ENCODE results near the gene FXYD7.
"Not testable (repeated sequence)": the region's sequence is repeated elsewhere in the genome, so short reads cannot be mapped to it uniquely, and the experiment has no call there.

Gene FXYD7

GRCh38 chr19:35167251-35168119 lies 24.4 kb downstream of the FXYD7 start:
- DNase-seq: no peak

- DNase-seq: no peak
Observed at GRCh38 chr19:35168196-35168595, 25.1 kb downstream of the FXYD7 start.

- no peak for DNase-seq
Observed at GRCh38 chr19:35169221-35169995, 26.4 kb downstream of the FXYD7 start.

GRCh38 chr19:35170359-35171061 lies 27.5 kb downstream of the FXYD7 start:
- no peak for DNase-seq

GRCh38 chr19:35171730-35172129 lies 28.7 kb downstream of the FXYD7 start:
- no peak for DNase-seq

GRCh38 chr19:35174226-35174625 lies 31.2 kb downstream of the FXYD7 start:
- DNase-seq: no peak

- no peak for DNase-seq
Observed at GRCh38 chr19:35176181-35176570, 33.1 kb downstream of the FXYD7 start.

- no peak for DNase-seq
Observed at GRCh38 chr19:35177377-35178274, 34.6 kb downstream of the FXYD7 start.

GRCh38 chr19:35178701-35179100 lies 35.6 kb downstream of the FXYD7 start:
- DNase-seq: no peak

- DNase-seq: no peak
Observed at GRCh38 chr19:35179830-35180229, 36.8 kb downstream of the FXYD7 start.

GRCh38 chr19:35181387-35181786 lies 38.3 kb downstream of the FXYD7 start:
- DNase-seq: no peak

- no peak for DNase-seq
Observed at GRCh38 chr19:35184267-35184666, 41.2 kb downstream of the FXYD7 start.

GRCh38 chr19:35184884-35185283 lies 41.8 kb downstream of the FXYD7 start:
- no peak for DNase-seq

GRCh38 chr19:35194012-35194984 lies 51.2 kb downstream of the FXYD7 start:
- no peak for DNase-seq

GRCh38 chr19:35195830-35196229 lies 52.8 kb downstream of the FXYD7 start:
- no peak for DNase-seq

- DNase-seq: not testable (repeated sequence)
Observed at GRCh38 chr19:35196861-35197260, 53.8 kb downstream of the FXYD7 start.

- DNase-seq: no peak
Observed at GRCh38 chr19:35199481-35199880, 56.4 kb downstream of the FXYD7 start.

GRCh38 chr19:35202722-35203688 lies 60.0 kb downstream of the FXYD7 start:
- no peak for DNase-seq

Data from HCEC 1CT (cell line).